HepG2 (cell line): ENCODE measurements around the gene IL17RC. TPM values are rescaled to one million over a fixed set of nuclear protein-coding genes. Genes with fewer than 3 reads are reported as not detected.

Experiments
- HNRNPK ChIP-seq: fragments of 200-400 bp; formaldehyde crosslinking; IDR thresholded peaks from 2 replicates; pipeline ENCODE4 v1.6.1; 2018; ENCODE audit warnings: low read length, low read depth, moderate library complexity, mild to moderate bottlenecking; ENCODE audit not compliant: poor library complexity, severe bottlenecking
- KMT2B ChIP-seq: IDR thresholded peaks from 2 replicates; pipeline ENCODE4 v1.6.1; 2016; ENCODE audit warnings: missing genetic modification reagents, missing compliant biosample characterization
- NCOA5 ChIP-seq: sonication (generic); formaldehyde crosslinking; IDR thresholded peaks from 2 replicates; pipeline ENCODE4 v1.4.0; 2020; ENCODE audit warnings: missing genetic modification reagents
- PHB2 ChIP-seq: fragments of 450-650 bp; IDR thresholded peaks from 2 replicates; pipeline ENCODE4 v1.6.1; 2018; ENCODE audit not compliant: partially characterized antibody
- PHF5A ChIP-seq: IDR thresholded peaks from one replicate; pipeline ENCODE4 v1.6.1; 2018; ENCODE audit warnings: low read depth, missing genetic modification reagents; ENCODE audit not compliant: unreplicated experiment
- POLR2G ChIP-seq: fragments of 200-400 bp; formaldehyde crosslinking; IDR thresholded peaks from 2 replicates; pipeline ENCODE4 v1.6.1; 2018; ENCODE audit warnings: mild to moderate bottlenecking, low read depth, low read length, moderate library complexity
- SAP130 ChIP-seq: IDR thresholded peaks from 2 replicates; pipeline ENCODE4 v1.6.1; 2016; ENCODE audit warnings: low read depth
- SOX6 ChIP-seq, 2 experiments: fragments of 450-650 bp in 1 of 2; sonication (generic) in 1 of 2; formaldehyde crosslinking in 1 of 2; IDR thresholded peaks; 2 replicates each; pipeline versions ENCODE4 v1.4.0 to v1.6.1; 2017 to 2020; ENCODE audit warnings: antibody characterized with exemption in 1 of 2, mild to moderate bottlenecking in 1 of 2, missing genetic modification reagents in 1 of 2
- ZBTB42 ChIP-seq: sonication (generic); formaldehyde crosslinking; IDR thresholded peaks from 2 replicates; pipeline ENCODE4 v1.5.0; 2020; ENCODE audit warnings: mild to moderate bottlenecking, missing genetic modification reagents
- ZBTB8A ChIP-seq: sonication (generic); formaldehyde crosslinking; IDR thresholded peaks from 2 replicates; pipeline ENCODE4 v1.4.0; 2020; ENCODE audit warnings: mild to moderate bottlenecking, low read depth, missing genetic modification reagents, borderline replicate concordance
- ZFP90 ChIP-seq: sonication (generic); formaldehyde crosslinking; IDR thresholded peaks from 2 replicates; pipeline ENCODE4 v1.8.0; 2022; ENCODE audit warnings: missing genetic modification reagents, mild to moderate bottlenecking, inconsistent platforms, borderline replicate concordance
- ZNF143 ChIP-seq: sonication (generic); formaldehyde crosslinking; IDR thresholded peaks from 2 replicates; pipeline ENCODE4 v1.4.0; 2020; ENCODE audit warnings: missing genetic modification reagents
- ZNF337 ChIP-seq: sonication (generic); formaldehyde crosslinking; IDR thresholded peaks from 2 replicates; pipeline ENCODE4 v1.5.1; 2020; ENCODE audit warnings: missing genetic modification reagents, low read depth, mild to moderate bottlenecking, borderline replicate concordance
- ZNF367 ChIP-seq: sonication (generic); formaldehyde crosslinking; IDR thresholded peaks from 2 replicates; pipeline ENCODE4 v1.4.0; 2020; ENCODE audit warnings: missing genetic modification reagents, borderline replicate concordance
- ZNF879 ChIP-seq: sonication (generic); formaldehyde crosslinking; IDR thresholded peaks from 2 replicates; pipeline ENCODE4 v1.8.1; 2023; ENCODE audit warnings: missing genetic modification reagents
- ZSCAN9 ChIP-seq: IDR thresholded peaks from 2 replicates; pipeline ENCODE4 v1.6.1; 2016; ENCODE audit warnings: borderline replicate concordance
- polyA plus RNA-seq, 8 experiments: library from polyadenylated mRNA; depleted of rRNA in 3 of 8; stranded (reverse) in 7 of 8; unstranded in 1 of 8; fragments of >200 nt; fragmentation: Illumina TruSeq in 4 of 8; extraction: Trizol in 4 of 8; gene quantifications; 2 replicates each; pipeline versions ENCODE4 v1.2.1 to v1.2.3, GENCODE V29; 2011 to 2016; ENCODE audit warnings: low read depth in 4 of 8, missing spikeins in 1 of 8, mixed read lengths in 1 of 8; ENCODE audit not compliant: insufficient read depth in 1 of 8
- total RNA-seq, 5 experiments: library from RNA; depleted of rRNA; stranded (reverse); fragments of >200 nt; fragmentation: Illumina TruSeq; extraction: Trizol; gene quantifications; 2 replicates each; pipeline ENCODE4 v1.2.3, GENCODE V29; 2016; ENCODE audit warnings: low read depth in 1 of 5
- TF ChIP-seq, protein P1 (sequence below): sonication (generic); formaldehyde crosslinking; IDR thresholded peaks from 2 replicates; pipeline ENCODE4 v1.4.0; 2020; ENCODE audit warnings: low read depth, mild to moderate bottlenecking, missing genetic modification reagents
- TF ChIP-seq, protein P2 (sequence below): sonication (generic); formaldehyde crosslinking; IDR thresholded peaks from 2 replicates; pipeline ENCODE4 v1.4.0; 2020; ENCODE audit warnings: low read depth, mild to moderate bottlenecking, missing genetic modification reagents
- TF ChIP-seq, protein P3 (sequence below): sonication (generic); formaldehyde crosslinking; IDR thresholded peaks from 2 replicates; pipeline ENCODE4 v1.5.0; 2020; ENCODE audit warnings: mild to moderate bottlenecking, missing genetic modification reagents, borderline replicate concordance
- TF ChIP-seq, protein P4 (sequence below): sonication (generic); formaldehyde crosslinking; IDR thresholded peaks from 2 replicates; pipeline ENCODE4 v1.4.0; 2020; ENCODE audit warnings: missing genetic modification reagents

IL17RC gene
- total and polyA plus RNA-seq, 2 of the 13 experiments (the other 11 are each of a cell fraction or from before 2014, with no cell fraction given) = 20.7 to 24.0 TPM

DNA sequence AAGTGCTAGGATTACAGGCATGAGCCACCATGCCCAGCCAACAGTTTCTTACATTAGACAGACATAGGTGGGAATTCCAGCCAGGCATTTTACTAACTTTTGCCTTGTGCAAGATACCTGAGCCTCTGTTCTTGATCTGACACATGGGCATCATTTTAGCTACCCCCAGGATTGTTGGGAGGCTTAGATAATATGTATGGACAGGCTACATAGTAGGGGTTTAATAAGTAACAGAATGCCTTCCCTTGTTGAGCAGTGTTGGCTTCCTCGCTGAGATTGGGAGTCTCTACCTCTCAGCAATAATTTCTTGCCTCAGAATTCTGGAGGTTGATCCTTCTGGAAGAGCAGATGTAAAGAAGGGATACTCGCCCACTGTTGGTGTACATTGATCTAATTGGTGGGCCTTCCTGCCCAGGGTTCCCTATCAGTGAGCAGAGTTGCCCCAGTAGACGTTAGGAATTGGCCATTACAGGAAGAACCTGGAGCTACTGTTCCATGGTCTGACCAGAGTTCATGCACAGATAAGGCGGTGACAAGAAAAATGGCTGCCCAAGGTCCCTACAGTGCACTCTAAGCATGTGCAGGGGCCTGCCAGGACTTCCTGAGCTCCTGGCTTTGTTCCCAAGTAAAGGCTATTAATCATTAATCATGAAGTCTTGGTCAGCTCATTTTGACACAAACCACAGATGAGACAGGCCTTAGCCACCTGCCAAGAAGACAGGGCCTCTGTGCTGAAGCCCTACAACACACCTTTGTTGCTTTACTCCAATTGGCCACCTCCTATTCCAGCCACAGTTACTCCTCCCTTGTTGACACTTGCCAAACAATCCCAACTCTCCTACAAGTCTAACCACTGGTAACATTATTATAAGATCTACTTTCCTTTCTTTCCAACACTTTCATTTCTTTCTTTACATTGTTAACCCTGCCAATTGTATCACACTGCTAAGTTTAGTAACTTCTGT lies 19.2 kb upstream of the IL17RC start (continued):
- TF ChIP-seq, protein P1, sequence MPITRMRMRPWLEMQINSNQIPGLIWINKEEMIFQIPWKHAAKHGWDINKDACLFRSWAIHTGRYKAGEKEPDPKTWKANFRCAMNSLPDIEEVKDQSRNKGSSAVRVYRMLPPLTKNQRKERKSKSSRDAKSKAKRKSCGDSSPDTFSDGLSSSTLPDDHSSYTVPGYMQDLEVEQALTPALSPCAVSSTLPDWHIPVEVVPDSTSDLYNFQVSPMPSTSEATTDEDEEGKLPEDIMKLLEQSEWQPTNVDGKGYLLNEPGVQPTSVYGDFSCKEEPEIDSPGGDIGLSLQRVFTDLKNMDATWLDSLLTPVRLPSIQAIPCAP = no peak
- no peak for TF ChIP-seq ZBTB42
- no peak for TF ChIP-seq HNRNPK
- TF ChIP-seq, protein P2, sequence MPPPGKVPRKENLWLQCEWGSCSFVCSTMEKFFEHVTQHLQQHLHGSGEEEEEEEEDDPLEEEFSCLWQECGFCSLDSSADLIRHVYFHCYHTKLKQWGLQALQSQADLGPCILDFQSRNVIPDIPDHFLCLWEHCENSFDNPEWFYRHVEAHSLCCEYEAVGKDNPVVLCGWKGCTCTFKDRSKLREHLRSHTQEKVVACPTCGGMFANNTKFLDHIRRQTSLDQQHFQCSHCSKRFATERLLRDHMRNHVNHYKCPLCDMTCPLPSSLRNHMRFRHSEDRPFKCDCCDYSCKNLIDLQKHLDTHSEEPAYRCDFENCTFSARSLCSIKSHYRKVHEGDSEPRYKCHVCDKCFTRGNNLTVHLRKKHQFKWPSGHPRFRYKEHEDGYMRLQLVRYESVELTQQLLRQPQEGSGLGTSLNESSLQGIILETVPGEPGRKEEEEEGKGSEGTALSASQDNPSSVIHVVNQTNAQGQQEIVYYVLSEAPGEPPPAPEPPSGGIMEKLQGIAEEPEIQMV = 0 out of 2 replicates have a peak, but pooled peaks have one; percentile 67
- TF ChIP-seq PHB2 = no peak
- TF ChIP-seq ZBTB8A (CRISPR knock-in tag) = no peak; the same call in 1 of the 2 replicates
- no peak for TF ChIP-seq ZSCAN9 (CRISPR knock-in tag)
- 0 out of 2 replicates have a peak, but pooled peaks have one; percentile 17 for TF ChIP-seq ZFP90 (CRISPR knock-in tag)
- no peak for TF ChIP-seq NCOA5 (CRISPR knock-in tag)
- no peak for TF ChIP-seq ZNF143 (CRISPR knock-in tag)
- peak; percentile 47 for TF ChIP-seq PHF5A (CRISPR knock-in tag)
- TF ChIP-seq POLR2G = peak; percentile 85
- TF ChIP-seq ZNF367 (CRISPR knock-in tag) = no peak
- no peak for TF ChIP-seq SOX6 (IDR thresholded peaks at IDR 0.05)
- peak; percentile 68 for TF ChIP-seq SOX6 (CRISPR knock-in tag; IDR thresholded peaks at IDR 0.05)
- TF ChIP-seq, protein P3, sequence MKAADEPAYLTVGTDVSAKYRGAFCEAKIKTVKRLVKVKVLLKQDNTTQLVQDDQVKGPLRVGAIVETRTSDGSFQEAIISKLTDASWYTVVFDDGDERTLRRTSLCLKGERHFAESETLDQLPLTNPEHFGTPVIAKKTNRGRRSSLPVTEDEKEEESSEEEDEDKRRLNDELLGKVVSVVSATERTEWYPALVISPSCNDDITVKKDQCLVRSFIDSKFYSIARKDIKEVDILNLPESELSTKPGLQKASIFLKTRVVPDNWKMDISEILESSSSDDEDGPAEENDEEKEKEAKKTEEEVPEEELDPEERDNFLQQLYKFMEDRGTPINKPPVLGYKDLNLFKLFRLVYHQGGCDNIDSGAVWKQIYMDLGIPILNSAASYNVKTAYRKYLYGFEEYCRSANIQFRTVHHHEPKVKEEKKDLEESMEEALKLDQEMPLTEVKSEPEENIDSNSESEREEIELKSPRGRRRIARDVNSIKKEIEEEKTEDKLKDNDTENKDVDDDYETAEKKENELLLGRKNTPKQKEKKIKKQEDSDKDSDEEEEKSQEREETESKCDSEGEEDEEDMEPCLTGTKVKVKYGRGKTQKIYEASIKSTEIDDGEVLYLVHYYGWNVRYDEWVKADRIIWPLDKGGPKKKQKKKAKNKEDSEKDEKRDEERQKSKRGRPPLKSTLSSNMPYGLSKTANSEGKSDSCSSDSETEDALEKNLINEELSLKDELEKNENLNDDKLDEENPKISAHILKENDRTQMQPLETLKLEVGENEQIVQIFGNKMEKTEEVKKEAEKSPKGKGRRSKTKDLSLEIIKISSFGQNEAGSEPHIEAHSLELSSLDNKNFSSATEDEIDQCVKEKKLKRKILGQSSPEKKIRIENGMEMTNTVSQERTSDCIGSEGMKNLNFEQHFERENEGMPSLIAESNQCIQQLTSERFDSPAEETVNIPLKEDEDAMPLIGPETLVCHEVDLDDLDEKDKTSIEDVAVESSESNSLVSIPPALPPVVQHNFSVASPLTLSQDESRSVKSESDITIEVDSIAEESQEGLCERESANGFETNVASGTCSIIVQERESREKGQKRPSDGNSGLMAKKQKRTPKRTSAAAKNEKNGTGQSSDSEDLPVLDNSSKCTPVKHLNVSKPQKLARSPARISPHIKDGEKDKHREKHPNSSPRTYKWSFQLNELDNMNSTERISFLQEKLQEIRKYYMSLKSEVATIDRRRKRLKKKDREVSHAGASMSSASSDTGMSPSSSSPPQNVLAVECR = peak; percentile 50; the same call in 1 of the 2 replicates
- TF ChIP-seq KMT2B = 0 out of 2 replicates have a peak, but pooled peaks have one; percentile 51
- TF ChIP-seq, protein P4, sequence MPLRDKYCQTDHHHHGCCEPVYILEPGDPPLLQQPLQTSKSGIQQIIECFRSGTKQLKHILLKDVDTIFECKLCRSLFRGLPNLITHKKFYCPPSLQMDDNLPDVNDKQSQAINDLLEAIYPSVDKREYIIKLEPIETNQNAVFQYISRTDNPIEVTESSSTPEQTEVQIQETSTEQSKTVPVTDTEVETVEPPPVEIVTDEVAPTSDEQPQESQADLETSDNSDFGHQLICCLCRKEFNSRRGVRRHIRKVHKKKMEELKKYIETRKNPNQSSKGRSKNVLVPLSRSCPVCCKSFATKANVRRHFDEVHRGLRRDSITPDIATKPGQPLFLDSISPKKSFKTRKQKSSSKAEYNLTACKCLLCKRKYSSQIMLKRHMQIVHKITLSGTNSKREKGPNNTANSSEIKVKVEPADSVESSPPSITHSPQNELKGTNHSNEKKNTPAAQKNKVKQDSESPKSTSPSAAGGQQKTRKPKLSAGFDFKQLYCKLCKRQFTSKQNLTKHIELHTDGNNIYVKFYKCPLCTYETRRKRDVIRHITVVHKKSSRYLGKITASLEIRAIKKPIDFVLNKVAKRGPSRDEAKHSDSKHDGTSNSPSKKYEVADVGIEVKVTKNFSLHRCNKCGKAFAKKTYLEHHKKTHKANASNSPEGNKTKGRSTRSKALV (CRISPR knock-in tag) = 0 out of 2 replicates have a peak, but pooled peaks have one; percentile 48
- no peak for TF ChIP-seq ZNF879 (CRISPR knock-in tag)
- TF ChIP-seq ZNF337 (CRISPR knock-in tag) = no peak
- TF ChIP-seq SAP130 (CRISPR knock-in tag) = peak; percentile 89
